Measurements from ENCODE around the gene TAS1R1.

Gene TAS1R1

GRCh38 chr1:6603915-6604558 lies 48.9 kb downstream of the TAS1R1 start:
- DNase-seq (ENCODE audit: low read depth in 2 of 2): no peak

DNA sequence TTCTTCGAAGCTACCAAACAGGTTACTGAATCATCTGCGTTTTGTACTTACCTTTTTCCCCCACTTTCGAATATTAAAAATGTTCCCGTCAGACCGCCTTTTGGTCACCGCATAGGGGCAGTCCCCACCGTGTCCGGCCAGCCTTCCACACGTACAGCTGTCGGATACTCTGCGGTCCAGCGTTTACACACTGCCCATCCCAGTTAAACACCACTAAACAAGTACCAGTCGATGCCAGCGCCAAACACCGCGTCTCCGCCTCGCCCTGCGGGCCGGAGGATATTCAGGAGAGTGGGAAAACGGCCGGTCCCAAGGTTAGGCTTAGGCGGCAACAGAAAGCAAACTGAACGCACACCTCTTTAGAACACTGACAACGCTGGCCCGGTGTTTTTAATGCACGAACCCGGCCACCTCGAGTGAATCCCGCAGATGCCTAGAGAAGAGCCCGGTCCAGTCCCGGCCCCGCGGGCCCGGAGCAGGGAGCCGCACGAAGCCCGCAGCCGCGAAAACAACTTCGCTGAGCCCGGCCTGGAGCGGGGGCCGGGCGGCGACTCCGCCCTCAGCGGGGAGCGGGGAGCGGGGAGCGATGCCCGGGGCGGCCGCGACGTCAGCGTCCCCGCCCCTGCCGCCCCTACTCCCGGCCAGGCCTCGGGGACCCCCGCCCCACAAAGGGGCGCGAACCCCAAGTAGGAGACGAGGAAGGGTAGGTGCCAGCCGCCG lies 57.7 kb downstream of the TAS1R1 start:
- no peak for DNase-seq (ENCODE audit: low read depth in 2 of 2)

- peak; percentile 99 to 100 for DNase-seq (ENCODE audit: low read depth in 2 of 2)
Measured at GRCh38 chr1:6613361-6614018, 58.4 kb downstream of the TAS1R1 start, which contains the start of gene PHF13. Gene PHF13, plus strand, starts transcription at chr1:6613731. Its CDS starts 336 bp downstream, at chr1:6614067.

GRCh38 chr1:6614019-6614928 lies 59.2 kb downstream of the TAS1R1 start:
- DNase-seq (ENCODE audit: low read depth in 2 of 2): no peak

DNA sequence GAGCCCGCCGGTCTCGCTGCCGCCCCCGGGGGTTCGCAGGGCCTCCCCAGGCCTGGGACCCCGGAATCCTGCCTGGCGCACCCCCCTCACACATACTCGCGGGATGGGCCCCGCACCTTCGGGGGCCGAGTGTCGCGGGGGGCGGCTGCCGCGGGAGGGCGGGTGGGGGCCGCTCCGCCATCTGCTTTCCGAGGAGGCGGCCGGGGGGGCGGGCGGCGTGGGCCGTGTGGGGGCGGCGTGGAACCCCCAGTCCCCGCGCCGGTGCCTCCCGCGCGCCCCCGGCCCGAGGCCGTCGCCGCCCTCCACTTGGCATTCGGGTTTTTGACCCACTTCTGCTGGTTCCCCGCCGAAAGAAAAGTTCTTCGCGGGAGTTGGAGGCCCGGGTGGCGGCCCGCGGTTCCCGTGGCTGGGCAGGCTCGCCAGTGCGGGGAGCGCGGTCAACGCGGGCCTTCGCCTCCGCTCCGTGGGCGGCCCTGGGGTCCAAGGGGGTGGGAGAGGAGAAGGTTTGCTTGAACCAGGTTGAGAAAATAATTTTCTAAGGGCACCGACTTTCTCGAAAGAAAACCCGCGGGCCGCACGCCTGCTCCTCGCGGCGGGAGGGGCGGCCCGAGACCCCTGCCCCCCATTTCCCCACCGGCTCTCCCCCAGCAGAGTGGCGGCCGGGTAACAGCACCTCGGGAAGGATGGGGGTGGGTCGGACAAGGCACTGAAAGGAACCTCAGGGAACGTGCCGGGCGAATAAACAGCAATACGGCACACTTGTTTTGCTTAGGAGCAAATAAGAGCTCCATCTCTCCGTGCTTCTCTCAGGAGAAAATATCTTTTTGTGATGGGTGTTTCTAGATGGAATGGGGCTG lies 60.0 kb downstream of the TAS1R1 start:
- DNase-seq (ENCODE audit: low read depth in 2 of 2): no peak

- DNase-seq (ENCODE audit: low read depth in 2 of 2): no peak
Measured at GRCh38 chr1:6619045-6619444, 63.9 kb downstream of the TAS1R1 start.

DNA sequence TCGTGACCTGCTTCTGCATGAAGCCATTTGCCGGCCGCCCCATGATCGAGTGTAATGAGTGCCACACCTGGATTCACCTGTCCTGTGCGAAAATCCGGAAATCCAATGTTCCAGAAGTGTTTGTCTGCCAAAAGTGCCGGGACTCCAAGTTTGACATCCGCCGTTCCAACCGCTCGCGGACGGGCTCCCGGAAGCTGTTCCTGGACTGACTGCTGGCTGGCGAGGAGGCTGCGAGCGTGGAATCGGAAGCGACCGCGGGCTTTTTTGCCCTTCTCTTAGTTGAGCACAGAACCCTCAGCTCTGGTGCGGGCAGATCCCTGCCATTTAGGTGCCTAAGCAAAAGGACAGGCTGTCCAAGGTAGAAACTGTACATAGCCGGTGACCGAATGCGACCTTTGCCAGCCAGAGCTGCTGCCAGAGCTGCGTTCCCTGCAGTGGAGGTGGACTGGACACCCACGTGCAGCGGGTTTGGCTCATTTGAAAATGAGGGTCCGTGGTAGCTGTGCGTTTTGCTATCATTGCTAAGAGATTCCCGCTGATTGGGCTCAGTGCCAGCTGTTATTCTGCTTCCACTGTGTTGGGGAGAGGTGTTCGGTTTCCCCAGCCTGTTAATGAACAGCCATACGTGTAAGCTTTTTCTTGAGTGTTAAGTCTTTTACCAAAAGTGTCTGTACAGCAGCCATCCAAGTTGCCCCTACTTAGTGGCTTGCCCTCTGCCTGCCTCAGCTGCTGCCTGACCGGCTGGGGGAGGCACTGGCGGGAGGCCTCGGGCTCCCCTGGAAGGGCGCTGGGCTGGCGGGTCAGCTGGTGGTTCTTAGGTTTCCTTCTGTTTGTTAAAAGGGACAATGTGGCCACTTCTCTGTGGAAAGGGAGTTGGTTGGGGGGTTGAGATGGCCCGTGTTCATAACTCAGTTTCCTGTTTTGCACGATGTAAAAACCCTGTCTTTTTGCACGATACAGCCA lies 66.6 kb downstream of the TAS1R1 start:
- DNase-seq (ENCODE audit: low read depth in 2 of 2): no peak

DNA sequence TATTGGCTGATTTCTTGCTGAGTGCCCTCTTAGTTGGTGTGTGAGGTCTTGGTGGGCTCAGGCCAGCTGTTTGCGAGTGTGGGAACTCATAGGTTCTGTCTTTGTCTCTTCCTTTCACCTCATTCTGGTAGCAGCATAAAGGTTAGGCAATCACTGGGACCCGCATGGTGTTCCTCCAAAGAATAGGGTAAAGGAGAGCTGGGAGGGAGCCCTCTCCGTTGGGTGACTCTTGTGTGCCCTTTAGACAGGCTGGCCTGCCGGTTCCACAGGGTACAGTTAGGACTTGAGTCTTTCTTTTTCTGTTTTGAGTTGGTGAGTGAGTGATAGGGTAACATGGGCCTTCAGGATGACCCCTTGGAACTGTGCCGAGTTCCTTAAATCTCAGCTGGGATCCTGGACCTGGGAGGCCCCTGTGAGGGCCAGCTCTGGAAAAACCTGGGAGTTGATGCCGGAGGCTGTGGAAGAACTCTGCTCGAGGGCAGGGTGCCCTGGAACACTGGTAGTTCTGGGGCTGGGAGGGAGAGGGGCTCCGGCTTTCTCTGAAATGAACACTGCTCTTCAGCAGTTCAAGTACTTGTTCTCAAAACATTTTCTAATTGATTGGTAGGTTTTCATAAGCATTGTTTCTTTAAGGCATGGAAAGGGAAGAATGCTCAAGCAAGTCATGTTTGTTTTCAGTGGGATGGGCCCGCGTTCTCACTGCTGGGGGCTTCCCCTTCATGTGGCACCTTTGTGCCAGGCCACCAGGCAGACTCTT lies 67.5 kb downstream of the TAS1R1 start:
- no peak for DNase-seq (ENCODE audit: low read depth in 2 of 2)

GRCh38 chr1:6623269-6623965 lies 68.3 kb downstream of the TAS1R1 start:
- DNase-seq (ENCODE audit: low read depth in 2 of 2): no peak

DNA sequence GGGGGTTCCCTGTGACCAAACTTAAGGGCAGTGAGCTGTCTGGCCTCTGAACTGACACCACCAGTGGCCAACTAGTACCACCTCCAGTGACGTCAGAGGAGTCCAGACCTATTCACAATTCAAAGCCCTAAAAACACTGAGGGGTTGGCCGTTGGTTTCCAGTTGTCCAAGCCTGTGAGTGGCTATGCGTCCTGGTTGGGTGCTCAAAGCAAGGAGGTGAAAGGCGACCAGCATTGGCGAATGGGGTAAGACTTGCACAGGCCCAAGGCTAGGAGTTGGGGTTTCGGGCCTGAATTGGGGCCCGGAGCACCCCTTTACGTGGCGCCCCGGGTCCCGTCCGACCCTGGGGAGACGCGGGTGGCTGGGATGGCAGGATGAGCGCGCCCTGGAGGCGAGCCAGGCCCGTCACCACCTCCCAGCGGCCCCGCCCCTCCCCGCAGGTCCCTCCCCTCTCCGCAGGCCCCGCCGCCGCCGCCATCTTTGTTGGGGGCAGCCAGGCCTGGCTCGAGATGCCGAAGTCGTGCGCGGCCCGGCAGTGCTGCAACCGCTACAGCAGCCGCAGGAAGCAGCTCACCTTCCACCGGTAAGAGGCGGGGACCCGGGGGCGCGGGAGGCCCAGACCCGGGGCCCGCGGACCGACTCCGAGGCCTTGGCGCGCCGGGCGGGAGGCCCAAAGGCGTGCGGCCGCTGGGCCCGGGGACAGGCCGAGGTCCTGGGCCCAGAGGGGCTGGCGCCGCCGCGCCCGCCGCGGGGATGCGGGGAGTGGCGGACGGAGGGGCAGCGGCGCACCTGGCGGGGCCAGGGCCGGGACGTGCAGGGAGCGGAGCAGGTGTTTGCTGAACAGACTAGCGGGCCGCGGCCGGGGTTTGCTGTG lies 69.8 kb downstream of the TAS1R1 start, which contains the start of gene THAP3:
THAP3 (plus strand) TSS at position 159 of the 874 bp plus-strand sequence; CDS start at position 510, 351 bp downstream.
- peak; percentile 82 to 83 for DNase-seq (ENCODE audit: low read depth in 2 of 2)

DNA sequence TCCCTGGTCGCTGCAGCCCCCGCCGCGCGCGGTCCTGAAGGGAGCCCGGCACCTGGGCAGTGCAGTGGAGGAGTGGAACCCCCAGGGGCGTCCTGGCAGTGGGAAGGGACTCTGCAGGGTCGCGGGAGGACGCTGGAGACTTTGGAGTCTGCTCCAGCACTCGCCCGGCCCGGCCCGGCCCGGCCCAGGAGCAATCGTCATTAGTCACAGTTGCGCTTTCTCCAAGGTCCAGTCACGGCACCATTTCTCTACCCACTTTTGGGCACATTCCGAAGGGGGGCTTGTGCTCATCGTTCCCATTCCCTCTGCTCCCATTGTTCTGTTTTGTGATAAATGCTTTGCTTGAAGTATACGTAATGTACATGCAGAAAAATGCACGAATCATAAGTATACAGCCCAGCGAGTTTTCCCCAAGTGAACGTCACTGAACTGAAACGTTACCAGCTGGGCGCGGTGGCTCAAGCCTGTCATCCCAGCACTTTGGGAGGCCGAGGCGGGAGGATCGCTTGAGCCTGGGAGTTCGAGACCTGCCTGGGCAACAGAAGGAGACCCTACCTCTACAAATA lies 70.6 kb downstream of the TAS1R1 start:
- no peak for DNase-seq (ENCODE audit: low read depth in 2 of 2)

- DNase-seq (ENCODE audit: low read depth in 2 of 2): no peak
Measured at GRCh38 chr1:6627031-6627430, 71.9 kb downstream of the TAS1R1 start.

DNA sequence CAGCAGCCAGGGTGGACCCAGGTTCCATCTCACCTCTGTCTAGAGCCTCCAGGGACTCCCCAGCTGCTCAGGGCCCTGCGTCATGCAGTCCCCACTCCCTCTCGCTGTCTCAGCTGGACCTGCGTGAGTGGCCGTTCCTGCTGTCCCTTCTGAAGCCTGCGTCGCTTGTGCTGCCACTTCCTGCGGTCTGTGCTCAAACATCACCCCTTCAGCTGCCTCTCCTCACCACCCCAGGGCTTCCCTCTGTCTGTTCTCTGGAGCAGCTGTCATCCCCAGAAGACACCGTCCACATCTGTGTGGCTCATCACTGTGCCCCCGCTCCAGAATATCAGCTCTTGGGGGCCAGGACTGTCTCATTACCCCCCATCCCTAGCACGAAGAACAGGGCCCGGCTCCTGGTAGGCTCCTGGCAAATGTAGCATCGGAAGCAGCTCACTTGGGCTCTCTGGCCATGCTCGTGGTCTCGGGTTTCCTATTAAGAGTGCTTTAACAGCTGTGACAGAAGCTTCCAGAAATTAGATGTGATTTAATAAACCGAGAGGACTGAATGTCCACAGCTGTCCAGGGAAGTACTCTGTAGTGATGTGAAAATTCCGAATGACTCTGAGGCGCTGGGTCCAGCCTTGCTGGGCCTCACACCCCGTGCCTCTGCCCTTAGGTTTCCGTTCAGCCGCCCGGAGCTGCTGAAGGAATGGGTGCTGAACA lies 72.9 kb downstream of the TAS1R1 start:
- no peak for DNase-seq (ENCODE audit: low read depth in 2 of 2)

DNA sequence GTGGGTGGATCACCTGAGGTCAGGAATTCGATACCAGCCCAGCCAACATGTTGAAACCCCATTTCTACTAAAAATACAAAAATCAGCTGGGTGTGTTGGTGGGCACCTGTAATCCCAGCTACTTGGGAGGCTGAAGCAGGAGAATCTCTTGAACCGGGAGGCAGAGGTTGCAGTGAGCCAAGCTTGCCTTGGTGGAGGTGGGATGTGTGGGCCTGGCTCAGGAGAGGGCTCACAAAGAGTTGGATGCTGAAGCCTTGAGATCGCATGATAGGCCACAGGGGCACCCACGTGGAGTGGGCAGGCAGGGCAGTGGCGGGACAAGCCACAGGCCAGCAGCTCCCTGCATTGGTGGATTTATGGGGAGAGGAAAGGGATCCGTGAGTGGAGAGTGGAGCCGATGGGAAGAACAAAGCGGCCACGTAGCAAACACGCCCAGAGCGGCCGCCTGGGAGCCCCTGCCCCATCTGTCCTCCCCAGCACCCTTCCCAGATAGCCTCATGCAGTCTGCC lies 73.9 kb downstream of the TAS1R1 start:
- no peak for DNase-seq (ENCODE audit: low read depth in 2 of 2)
